GM15510 (cell line): Measurements from ENCODE around the gene CYP2S1.

Experiments
- POLR2A ChIP-seq: IDR thresholded peaks from 3 replicates; pipeline ENCODE4 v1.6.1; 2011; ENCODE audit warnings: borderline replicate concordance; ENCODE audit not compliant: insufficient read length; ENCODE audit errors: extremely low read depth

CYP2S1 gene

GRCh38 chr19:41235480-41235879 is 42.5 kb downstream of the CYP2S1 start:
- TF ChIP-seq POLR2A: no peak

GRCh38 chr19:41238244-41238643 is 45.2 kb downstream of the CYP2S1 start:
- no peak for TF ChIP-seq POLR2A

GRCh38 chr19:41239363-41239762 is 46.3 kb downstream of the CYP2S1 start:
- TF ChIP-seq POLR2A: no peak

- no peak for TF ChIP-seq POLR2A
These were observed 47.0 kb downstream of the CYP2S1 start for GRCh38 chr19:41239961-41240574.

GRCh38 chr19:41241859-41242258 is 48.8 kb downstream of the CYP2S1 start:
- no peak for TF ChIP-seq POLR2A

GRCh38 chr19:41244117-41244516 is 51.1 kb downstream of the CYP2S1 start:
- no peak for TF ChIP-seq POLR2A

- TF ChIP-seq POLR2A: no peak
These were observed 52.8 kb downstream of the CYP2S1 start for GRCh38 chr19:41245843-41246242.

GRCh38 chr19:41248895-41249294 is 55.9 kb downstream of the CYP2S1 start:
- TF ChIP-seq POLR2A: no peak

- TF ChIP-seq POLR2A: no peak
These were observed 56.8 kb downstream of the CYP2S1 start for GRCh38 chr19:41249707-41250423.

- no peak for TF ChIP-seq POLR2A
These were observed 60.6 kb downstream of the CYP2S1 start for GRCh38 chr19:41253660-41254059.

GRCh38 chr19:41255171-41255570 is 62.2 kb downstream of the CYP2S1 start:
- no peak for TF ChIP-seq POLR2A
